Endodermal cell (in vitro differentiated cells): Measurements from ENCODE around the gene C11orf21. TPM values are rescaled to one million over a fixed set of nuclear protein-coding genes. Genes with fewer than 3 reads are reported as not detected.
A peak's percentile ranks its signal among the peaks of the same experiment; 100 is the strongest.

Source experiments
- DNase-seq: peaks from one replicate; pipeline ENCODE4 v3.0.0-alpha.2; 2017
- H3K27ac ChIP-seq: 2 replicates; pipeline ENCODE4 v1.5.1; 2013; ENCODE audit warnings: mild to moderate bottlenecking, low read depth, low read length, moderate library complexity
- H3K27me3 ChIP-seq: 2 replicates; pipeline ENCODE4 v1.6.1; 2013; ENCODE audit warnings: mild to moderate bottlenecking, low read length, moderate library complexity; ENCODE audit not compliant: insufficient read depth, control insufficient read depth, poor library complexity, severe bottlenecking
- H3K36me3 ChIP-seq: 2 replicates; pipeline ENCODE4 v1.7.0; 2013; ENCODE audit warnings: mild to moderate bottlenecking, low read length, moderate library complexity; ENCODE audit not compliant: control insufficient read depth, insufficient read depth
- H3K4me1 ChIP-seq: one replicate; pipeline ENCODE4 v1.7.0; 2013; ENCODE audit warnings: low read length; ENCODE audit not compliant: control insufficient read depth, insufficient read depth
- H3K4me3 ChIP-seq: 2 replicates; pipeline ENCODE4 v1.5.1; 2013; ENCODE audit warnings: mild to moderate bottlenecking, low read length, moderate library complexity
- H3K9ac ChIP-seq: 2 replicates; pipeline ENCODE4 v1.6.1; 2013; ENCODE audit warnings: mild to moderate bottlenecking, low read length, moderate library complexity; ENCODE audit not compliant: poor library complexity, severe bottlenecking; ENCODE audit errors: extremely low read depth
- H3K9me3 ChIP-seq: 2 replicates; pipeline ENCODE4 v1.6.1; 2013; ENCODE audit warnings: mild to moderate bottlenecking, low read length, moderate library complexity; ENCODE audit not compliant: control insufficient read depth
- H3K27ac Mint-ChIP-seq: 2 replicates; pipeline ENCODE4 v1.8.0; 2020; ENCODE audit warnings: mixed read lengths
- H3K27me3 Mint-ChIP-seq: 2 replicates; pipeline ENCODE4 v1.8.0; 2021; ENCODE audit warnings: mild to moderate bottlenecking, mixed read lengths; ENCODE audit not compliant: insufficient read depth
- H3K36me3 Mint-ChIP-seq: 2 replicates; pipeline ENCODE4 v1.8.0; 2020; ENCODE audit warnings: low read depth, mixed read lengths
- H3K4me1 Mint-ChIP-seq: 2 replicates; pipeline ENCODE4 v1.8.0; 2020; ENCODE audit warnings: mixed read lengths
- H3K4me3 Mint-ChIP-seq: 2 replicates; pipeline ENCODE4 v1.8.0; 2020; ENCODE audit warnings: mild to moderate bottlenecking, moderate library complexity, mixed read lengths
- H3K9me3 Mint-ChIP-seq: 2 replicates; pipeline ENCODE4 v1.8.0; 2020; ENCODE audit warnings: mild to moderate bottlenecking, mixed read lengths
- WGBS, 2 experiments: methylation state at CpG; one replicate each; pipeline versions ENCODE4 v1.1.5 to v1.1.7; 2013; ENCODE audit warnings: missing lambda C conversion rate in 2 of 2, mixed read lengths in 1 of 2; ENCODE audit not compliant: insufficient coverage in 1 of 2, insufficient read length in 1 of 2; 5-methylcytosine and 5-hydroxymethylcytosine counted together
- total RNA-seq, 2 donors: library from RNA; stranded (reverse); fragmentation: NEBNext Ultra II Directional in 1 of 2; extraction: Animal tissue kit (Norgen Biotek cat#: 25700) in 1 of 2; gene quantifications; 2 replicates in 1 of 2; 3 replicates in 1 of 2; pipeline ENCODE4 v1.2.1, GENCODE V29; 2021
- TF ChIP-seq, protein P1 (sequence below): fragments of 200-600 bp; sonication (generic); conservative IDR thresholded peaks from 2 replicates; pipeline ENCODE4 v1.5.0; 2021; ENCODE audit warnings: antibody characterized with exemption, mild to moderate bottlenecking

Gene C11orf21
- total RNA-seq, 2 donors from 2014 or later, result 0.20 TPM; not detected in 1

GRCh38 chr11:2267306-2267850 lies 34.3 kb downstream of the C11orf21 start:
- WGBS, 2 experiments, result 86 to 88% methylated on average over 9 to 12 of the region's 12 CpGs
- peaks cover 81% of the 10 kb centered on the region for H3K27me3 ChIP-seq
- H3K9me3 Mint-ChIP-seq, result peaks cover 4% of the 10 kb centered on the region

GRCh38 chr11:2266586-2267305 lies 35.0 kb downstream of the C11orf21 start:
- DNase-seq, result no peak
- H3K27ac ChIP-seq, result no peak overlapping the region
- TF ChIP-seq, protein P1, sequence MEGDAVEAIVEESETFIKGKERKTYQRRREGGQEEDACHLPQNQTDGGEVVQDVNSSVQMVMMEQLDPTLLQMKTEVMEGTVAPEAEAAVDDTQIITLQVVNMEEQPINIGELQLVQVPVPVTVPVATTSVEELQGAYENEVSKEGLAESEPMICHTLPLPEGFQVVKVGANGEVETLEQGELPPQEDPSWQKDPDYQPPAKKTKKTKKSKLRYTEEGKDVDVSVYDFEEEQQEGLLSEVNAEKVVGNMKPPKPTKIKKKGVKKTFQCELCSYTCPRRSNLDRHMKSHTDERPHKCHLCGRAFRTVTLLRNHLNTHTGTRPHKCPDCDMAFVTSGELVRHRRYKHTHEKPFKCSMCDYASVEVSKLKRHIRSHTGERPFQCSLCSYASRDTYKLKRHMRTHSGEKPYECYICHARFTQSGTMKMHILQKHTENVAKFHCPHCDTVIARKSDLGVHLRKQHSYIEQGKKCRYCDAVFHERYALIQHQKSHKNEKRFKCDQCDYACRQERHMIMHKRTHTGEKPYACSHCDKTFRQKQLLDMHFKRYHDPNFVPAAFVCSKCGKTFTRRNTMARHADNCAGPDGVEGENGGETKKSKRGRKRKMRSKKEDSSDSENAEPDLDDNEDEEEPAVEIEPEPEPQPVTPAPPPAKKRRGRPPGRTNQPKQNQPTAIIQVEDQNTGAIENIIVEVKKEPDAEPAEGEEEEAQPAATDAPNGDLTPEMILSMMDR, result no peak
- no peak overlapping the region for H3K4me3 ChIP-seq
- Mint-ChIP-seq H3K4me1 (no peaks in the 10 kb centered on the region), H3K36me3 (no peaks in the 10 kb centered on the region), H3K27ac (no peak overlapping the region), H3K9me3 (peaks cover 3% of the 10 kb centered on the region), H3K27me3 (peaks cover 72% of the 10 kb centered on the region), H3K4me3 (no peak overlapping the region)
- WGBS, 2 experiments, result 93 to 96% methylated on average over 18 to 26 of the region's 26 CpGs
- H3K27me3 ChIP-seq, result peaks cover 74% of the 10 kb centered on the region
- no peak overlapping the region for H3K9ac ChIP-seq
- H3K36me3 ChIP-seq, result no peaks in the 10 kb centered on the region
- H3K4me1 ChIP-seq, result no peaks in the 10 kb centered on the region
- no peaks in the 10 kb centered on the region for H3K9me3 ChIP-seq

More at GRCh38 chr11:2267306-2267850, 34.3 kb downstream of the C11orf21 start:
- TF ChIP-seq, protein P1, result no peak
- peak; percentile 35 for DNase-seq
- H3K27me3 Mint-ChIP-seq, result peaks cover 76% of the 10 kb centered on the region
- H3K27ac ChIP-seq, result no peak overlapping the region
- no peak overlapping the region for H3K4me3 Mint-ChIP-seq
- no peaks in the 10 kb centered on the region for H3K9me3 ChIP-seq
- H3K36me3 ChIP-seq, result no peaks in the 10 kb centered on the region
- no peaks in the 10 kb centered on the region for H3K4me1 Mint-ChIP-seq
- no peak overlapping the region for H3K9ac ChIP-seq
- no peaks in the 10 kb centered on the region for H3K4me1 ChIP-seq
- H3K27ac Mint-ChIP-seq, result no peak overlapping the region
- H3K4me3 ChIP-seq, result no peak overlapping the region
- H3K36me3 Mint-ChIP-seq, result no peaks in the 10 kb centered on the region

- Histone ChIP-seq H3K4me1 (no peaks in the 10 kb centered on the region), H3K27ac (no peak overlapping the region), H3K27me3 (peaks cover 67% of the 10 kb centered on the region), H3K9ac (no peak overlapping the region), H3K36me3 (no peaks in the 10 kb centered on the region), H3K4me3 (no peak overlapping the region), H3K9me3 (no peaks in the 10 kb centered on the region)
- H3K27me3 Mint-ChIP-seq, result peaks cover 65% of the 10 kb centered on the region
- no peak overlapping the region for H3K27ac Mint-ChIP-seq
- TF ChIP-seq, protein P1, result no peak
- no peaks in the 10 kb centered on the region for H3K36me3 Mint-ChIP-seq
- 92% methylated on average over 23 to 24 of the region's 24 CpGs for WGBS, 2 experiments
- H3K4me1 Mint-ChIP-seq, result no peaks in the 10 kb centered on the region
- peak; percentile 29 for DNase-seq
- peaks cover 2% of the 10 kb centered on the region for H3K9me3 Mint-ChIP-seq
- no peak overlapping the region for H3K4me3 Mint-ChIP-seq
Observed at GRCh38 chr11:2265854-2266585, 35.7 kb downstream of the C11orf21 start.
